Measurements from ENCODE around the gene MED12L.

GRCh38 chr3:151120409-151120808, 34.9 kb downstream of the MED12L start:
- TF ChIP-seq CTCF (conservative IDR thresholded peaks at IDR 0.05; ENCODE audit: low read length) (no peak), EZH2phosphoT487 (IDR thresholded peaks at IDR 0.05; ENCODE audit: borderline replicate concordance, low read depth, low read length) (no peak)

Measured in OCI-LY7 (cell line).